Activated B cell treated with CpG ODN at 0.5 μM for 24 hours (primary cell): ENCODE data around the gene CD40. TPM values are rescaled to one million over a fixed set of nuclear protein-coding genes. Genes with fewer than 3 reads are reported as not detected.

Experiments used
- ATAC-seq: fragments of 200-7000 bp; cut with Tn5 transposase; one replicate; pipeline ENCODE4 v1.10.0; 2021; ENCODE audit warnings: low read depth, mild to moderate bottlenecking, moderate library complexity
- CTCF ChIA-PET: fragments of 350-600 bp; sonication (Branson Sonifier 250); formaldehyde crosslinking; loops from one replicate; lab custom pipeline; 2021; ENCODE audit warnings: antibody characterized with exemption; lab: Charles Lee
- POLR2A ChIA-PET: fragments of 350-600 bp; sonication (Branson Sonifier 250); formaldehyde crosslinking; loops from one replicate; lab custom pipeline; 2021; ENCODE audit warnings: antibody characterized with exemption; lab: Charles Lee
- DNase-seq: peaks from one replicate; pipeline ENCODE4 v3.0.0; 2022
- H3K27ac Mint-ChIP-seq: one replicate; pipeline ENCODE4 v1.8.0; 2020; ENCODE audit warnings: mixed read lengths
- H3K27me3 Mint-ChIP-seq: one replicate; pipeline ENCODE4 v1.8.0; 2021; ENCODE audit warnings: mixed read lengths
- H3K36me3 Mint-ChIP-seq: one replicate; pipeline ENCODE4 v1.8.0; 2021; ENCODE audit warnings: low read depth, mixed read lengths
- H3K4me1 Mint-ChIP-seq: one replicate; pipeline ENCODE4 v1.8.0; 2021; ENCODE audit warnings: mixed read lengths
- H3K4me3 Mint-ChIP-seq: one replicate; pipeline ENCODE4 v1.8.0; 2020; ENCODE audit warnings: mild to moderate bottlenecking, mixed read lengths
- H3K9me3 Mint-ChIP-seq: one replicate; pipeline ENCODE4 v1.8.0; 2020; ENCODE audit warnings: mixed read lengths
- CTCF ChIP-seq: fragments of 200-600 bp; IDR thresholded peaks from one replicate; pipeline ENCODE4 v1.8.0; 2022; ENCODE audit warnings: antibody characterized with exemption, mild to moderate bottlenecking
- intact Hi-C: fragments of 100-400 bp; cut with micrococcal nuclease; formaldehyde crosslinking; loops from one replicate; pipeline ENCODE4 v1.15.1; 2024
- total RNA-seq: library from RNA; stranded (reverse); gene quantifications from 2 replicates; pipeline ENCODE4 v1.2.3, GENCODE V29; 2022

CD40 gene
- total RNA-seq, 1 donor from 2014 or later, result 464 TPM

DNA sequence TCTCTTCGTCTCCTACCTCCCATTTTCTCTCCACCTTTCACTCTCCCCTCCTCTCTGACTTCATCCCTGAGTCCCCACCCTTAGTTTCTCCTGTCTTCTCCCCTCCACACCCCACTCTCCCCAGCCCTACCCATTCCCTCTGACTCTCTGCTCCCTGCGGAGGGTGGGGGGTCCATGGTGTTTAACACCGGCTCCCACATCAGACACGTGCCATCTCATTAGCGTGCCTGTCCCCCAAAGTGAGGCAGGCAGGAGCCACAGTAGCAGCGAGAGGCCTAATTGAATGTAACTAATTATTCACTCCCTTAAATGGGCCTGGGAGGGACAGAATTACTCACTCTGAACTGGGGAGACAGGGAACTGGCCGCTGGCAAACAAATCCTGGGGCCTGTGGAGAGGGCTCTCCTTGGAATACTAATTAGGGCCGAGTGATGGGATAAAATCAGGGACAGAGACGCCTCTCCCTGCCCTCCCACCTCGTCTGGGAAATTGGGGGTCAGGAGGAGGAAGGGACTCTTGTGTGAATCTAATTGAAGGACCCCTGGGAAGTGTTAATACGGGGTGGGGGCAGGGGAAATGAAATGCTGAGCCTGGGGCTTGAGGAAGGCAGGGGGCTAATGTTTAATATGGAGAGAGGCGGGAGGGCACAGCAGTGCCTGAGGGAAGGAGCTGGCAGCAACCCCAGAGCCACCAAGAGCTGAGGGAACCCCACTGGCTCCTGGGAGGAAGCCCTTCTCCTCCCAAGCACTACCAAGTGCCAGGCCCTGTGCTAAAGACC lies 17.9 kb downstream of the CD40 start:
- Mint-ChIP-seq H3K27ac (no peak overlapping the region), H3K4me1 (peaks cover 49% of the 10 kb centered on the region), H3K9me3 (no peaks in the 10 kb centered on the region), H3K4me3 (no peak overlapping the region), H3K27me3 (peaks cover 24% of the 10 kb centered on the region), H3K36me3 (no peaks in the 10 kb centered on the region)
- no peak for DNase-seq
- POLR2A ChIA-PET, result interaction anchor here (1.0 kb wide), 1 partner anchor 10 kb away, joined by 4 read pairs; no protein-coding TSS in a partner anchor
- CTCF ChIA-PET, result no interaction called here
- intact Hi-C loops, result no loop called here
- TF ChIP-seq CTCF, result no peak
- no peak for ATAC-seq

- Mint-ChIP-seq H3K36me3 (no peaks in the 10 kb centered on the region), H3K4me1 (peaks cover 34% of the 10 kb centered on the region), H3K4me3 (no peak overlapping the region), H3K27me3 (peaks cover 38% of the 10 kb centered on the region), H3K27ac (no peak overlapping the region), H3K9me3 (no peaks in the 10 kb centered on the region)
- POLR2A ChIA-PET, result no interaction called here
- TF ChIP-seq CTCF, result no peak
- ATAC-seq (no peak), DNase-seq (no peak)
- intact Hi-C loops, result no loop called here
- CTCF ChIA-PET, result no interaction called here
Measured at GRCh38 chr20:46137816-46138215, 19.7 kb downstream of the CD40 start.

GRCh38 chr20:46139266-46139889 lies 21.3 kb downstream of the CD40 start:
- Mint-ChIP-seq H3K9me3 (no peaks in the 10 kb centered on the region), H3K4me3 (no peak overlapping the region), H3K36me3 (no peaks in the 10 kb centered on the region), H3K4me1 (peaks cover 29% of the 10 kb centered on the region), H3K27ac (no peak overlapping the region), H3K27me3 (peaks cover 49% of the 10 kb centered on the region)
- no peak for ATAC-seq
- CTCF ChIA-PET, result no interaction called here
- intact Hi-C loops, result no loop called here
- no peak for DNase-seq
- TF ChIP-seq CTCF, result no peak
- POLR2A ChIA-PET, result interaction anchor here (0.6 kb wide), 1 partner anchor 120 kb away, joined by 7 read pairs; no protein-coding TSS in a partner anchor

- ChIA-PET CTCF (no interaction called here), POLR2A (no interaction called here)
- Mint-ChIP-seq H3K27ac (no peak overlapping the region), H3K27me3 (peaks cover 52% of the 10 kb centered on the region), H3K36me3 (no peaks in the 10 kb centered on the region), H3K9me3 (no peaks in the 10 kb centered on the region), H3K4me3 (no peak overlapping the region), H3K4me1 (peaks cover 27% of the 10 kb centered on the region)
- ATAC-seq (no peak), DNase-seq (no peak)
- no peak for TF ChIP-seq CTCF
- intact Hi-C loops, result no loop called here
Measured at GRCh38 chr20:46139908-46140482, 21.9 kb downstream of the CD40 start.

- no peak for TF ChIP-seq CTCF
- no peak for DNase-seq
- Mint-ChIP-seq H3K27ac (no peak overlapping the region), H3K27me3 (peaks cover 53% of the 10 kb centered on the region), H3K9me3 (no peaks in the 10 kb centered on the region), H3K4me3 (no peak overlapping the region), H3K36me3 (no peaks in the 10 kb centered on the region), H3K4me1 (peaks cover 11% of the 10 kb centered on the region)
- intact Hi-C loops, result no loop called here
- ChIA-PET POLR2A (no interaction called here), CTCF (no interaction called here)
- ATAC-seq, result no peak
Measured at GRCh38 chr20:46142124-46142523, 24.0 kb downstream of the CD40 start.
